GM23248 (cell line): ENCODE results near the gene FAM163B.

ENCODE experiments used
- EZH2 ChIP-seq: fragments of 200-600 bp; sonication (generic); IDR thresholded peaks from 2 replicates; pipeline ENCODE4 v1.6.1; 2018; ENCODE audit warnings: antibody characterized with exemption, mild to moderate bottlenecking; ENCODE audit not compliant: insufficient read depth, poor library complexity, severe bottlenecking
- EZH2phosphoT487 ChIP-seq: fragments of 200-600 bp; sonication (generic); IDR thresholded peaks from 2 replicates; pipeline ENCODE4 v1.6.1; 2018; ENCODE audit warnings: antibody characterized with exemption, moderate library complexity, mild to moderate bottlenecking, low read depth; ENCODE audit not compliant: insufficient read depth

- TF ChIP-seq EZH2phosphoT487: no peak
- TF ChIP-seq EZH2: no peak
Measured at GRCh38 chr9:133635533-133636531, 26.6 kb upstream of the FAM163B start, which contains the start of gene DBH.
